ENCODE results near the gene TXNRD2.

DNA sequence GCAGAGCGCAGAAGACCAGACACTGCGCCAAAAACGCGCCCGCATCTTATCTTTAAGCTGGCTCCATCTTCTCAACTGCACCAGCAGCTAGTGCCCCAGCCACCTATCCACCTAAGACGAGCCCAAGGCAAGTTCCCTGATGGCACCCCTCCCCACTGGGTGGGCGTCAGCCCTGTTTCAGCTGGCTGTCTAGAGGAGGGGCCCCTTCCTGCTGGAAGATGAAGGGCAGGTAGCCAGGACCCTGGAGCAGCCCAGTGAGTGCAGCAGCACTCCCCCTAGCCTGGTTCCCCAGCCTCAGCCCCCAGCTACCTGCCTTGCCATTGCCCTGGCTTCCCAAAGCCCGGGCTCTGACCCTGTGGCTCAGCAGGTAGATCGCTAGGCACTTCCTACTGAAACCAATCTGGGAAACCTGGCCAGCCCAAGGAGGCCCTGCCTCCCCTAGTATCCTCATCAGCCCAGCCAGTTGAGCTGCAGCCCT is 46.8 kb upstream of the TXNRD2 start:
- TF ChIP-seq CTCF (conservative IDR thresholded peaks at IDR 0.05; ENCODE audit: low read depth in 2 of 2), result no peak
- no peak for TF ChIP-seq EZH2 (IDR thresholded peaks at IDR 0.05; ENCODE audit: low read depth, unreplicated experiment)
- TF ChIP-seq ZNF114 (CRISPR knock-in tag; IDR thresholded peaks at IDR 0.05), result no peak
- no peak for TF ChIP-seq POLR2AphosphoS5 (IDR thresholded peaks at IDR 0.05; ENCODE audit: low read depth)
- TF ChIP-seq, protein P1, sequence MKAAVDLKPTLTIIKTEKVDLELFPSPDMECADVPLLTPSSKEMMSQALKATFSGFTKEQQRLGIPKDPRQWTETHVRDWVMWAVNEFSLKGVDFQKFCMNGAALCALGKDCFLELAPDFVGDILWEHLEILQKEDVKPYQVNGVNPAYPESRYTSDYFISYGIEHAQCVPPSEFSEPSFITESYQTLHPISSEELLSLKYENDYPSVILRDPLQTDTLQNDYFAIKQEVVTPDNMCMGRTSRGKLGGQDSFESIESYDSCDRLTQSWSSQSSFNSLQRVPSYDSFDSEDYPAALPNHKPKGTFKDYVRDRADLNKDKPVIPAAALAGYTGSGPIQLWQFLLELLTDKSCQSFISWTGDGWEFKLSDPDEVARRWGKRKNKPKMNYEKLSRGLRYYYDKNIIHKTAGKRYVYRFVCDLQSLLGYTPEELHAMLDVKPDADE (IDR thresholded peaks at IDR 0.05), result no peak
- TF ChIP-seq ZNF331 (CRISPR knock-in tag; IDR thresholded peaks at IDR 0.05; ENCODE audit: low read depth), result no peak
- no peak for TF ChIP-seq JUNB (IDR thresholded peaks at IDR 0.05; ENCODE audit: unreplicated experiment)
- TF ChIP-seq, protein P2, sequence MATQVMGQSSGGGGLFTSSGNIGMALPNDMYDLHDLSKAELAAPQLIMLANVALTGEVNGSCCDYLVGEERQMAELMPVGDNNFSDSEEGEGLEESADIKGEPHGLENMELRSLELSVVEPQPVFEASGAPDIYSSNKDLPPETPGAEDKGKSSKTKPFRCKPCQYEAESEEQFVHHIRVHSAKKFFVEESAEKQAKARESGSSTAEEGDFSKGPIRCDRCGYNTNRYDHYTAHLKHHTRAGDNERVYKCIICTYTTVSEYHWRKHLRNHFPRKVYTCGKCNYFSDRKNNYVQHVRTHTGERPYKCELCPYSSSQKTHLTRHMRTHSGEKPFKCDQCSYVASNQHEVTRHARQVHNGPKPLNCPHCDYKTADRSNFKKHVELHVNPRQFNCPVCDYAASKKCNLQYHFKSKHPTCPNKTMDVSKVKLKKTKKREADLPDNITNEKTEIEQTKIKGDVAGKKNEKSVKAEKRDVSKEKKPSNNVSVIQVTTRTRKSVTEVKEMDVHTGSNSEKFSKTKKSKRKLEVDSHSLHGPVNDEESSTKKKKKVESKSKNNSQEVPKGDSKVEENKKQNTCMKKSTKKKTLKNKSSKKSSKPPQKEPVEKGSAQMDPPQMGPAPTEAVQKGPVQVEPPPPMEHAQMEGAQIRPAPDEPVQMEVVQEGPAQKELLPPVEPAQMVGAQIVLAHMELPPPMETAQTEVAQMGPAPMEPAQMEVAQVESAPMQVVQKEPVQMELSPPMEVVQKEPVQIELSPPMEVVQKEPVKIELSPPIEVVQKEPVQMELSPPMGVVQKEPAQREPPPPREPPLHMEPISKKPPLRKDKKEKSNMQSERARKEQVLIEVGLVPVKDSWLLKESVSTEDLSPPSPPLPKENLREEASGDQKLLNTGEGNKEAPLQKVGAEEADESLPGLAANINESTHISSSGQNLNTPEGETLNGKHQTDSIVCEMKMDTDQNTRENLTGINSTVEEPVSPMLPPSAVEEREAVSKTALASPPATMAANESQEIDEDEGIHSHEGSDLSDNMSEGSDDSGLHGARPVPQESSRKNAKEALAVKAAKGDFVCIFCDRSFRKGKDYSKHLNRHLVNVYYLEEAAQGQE (IDR thresholded peaks at IDR 0.05; ENCODE audit: unreplicated experiment), result no peak
